Measurements from ENCODE around the gene BRD4.

DNA sequence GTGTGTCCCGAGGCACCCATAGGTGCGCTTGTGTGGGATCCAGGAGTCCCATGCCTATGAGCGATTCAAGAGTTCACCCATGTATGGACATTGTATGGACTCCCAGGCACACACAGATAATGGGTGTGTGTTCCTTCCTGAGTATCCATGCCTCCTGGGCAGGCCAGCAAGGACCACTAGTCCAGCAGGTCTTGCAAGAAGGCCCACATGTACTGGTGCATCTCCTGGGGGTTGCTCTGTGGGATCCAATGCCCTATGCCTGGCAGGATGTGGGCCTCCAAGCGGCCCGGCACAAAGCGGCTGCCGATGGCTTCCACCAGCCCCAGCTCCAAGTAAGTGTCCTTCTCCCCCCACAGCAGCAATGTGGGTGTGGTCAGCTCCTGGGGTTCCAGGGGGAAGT lies 105.1 kb downstream of the BRD4 start:
- TF ChIP-seq CTCF (IDR thresholded peaks at IDR 0.05) = no peak
- no peak for TF ChIP-seq EP300 (IDR thresholded peaks at IDR 0.05)
- TF ChIP-seq POLR2A (IDR thresholded peaks at IDR 0.05) = no peak

Measured in tibial nerve (tissue), 4 donors.